Measurements from ENCODE around the gene EFCAB8. TPM values are rescaled to one million over a fixed set of nuclear protein-coding genes. Genes with fewer than 3 reads are reported as not detected.

The EFCAB8 gene
- total RNA-seq, 2 experiments from 2014 or later: not detected

GRCh38 chr20:32829311-32830005 lies 29.3 kb upstream of the EFCAB8 start:
- Histone ChIP-seq H4K20me1 (ENCODE audit: insufficient read depth, low read length) (peaks cover 9% of the 10 kb centered on the region), H3K4me3 (ENCODE audit: low read depth, low read length, poor library complexity, severe bottlenecking) (no peak overlapping the region), H3K9me2 (ENCODE audit: insufficient read depth, low read length) (no peaks in the 10 kb centered on the region), H3K9me3 (ENCODE audit: low read length) (no peaks in the 10 kb centered on the region), H3K4me1 (ENCODE audit: insufficient read depth, low read length, poor library complexity, severe bottlenecking) (no peaks in the 10 kb centered on the region), H3K36me3 (ENCODE audit: insufficient read depth, low read length) (peaks cover 91% of the 10 kb centered on the region), H3K79me2 (ENCODE audit: insufficient read depth, low read depth, low read length) (peaks cover 95% of the 10 kb centered on the region), H2AFZ (ENCODE audit: low read length) (no peak overlapping the region), H3K4me2 (ENCODE audit: low read length) (no peak overlapping the region), H3K27ac (ENCODE audit: low read depth, low read length, poor library complexity, severe bottlenecking) (no peak overlapping the region)
- intact Hi-C loops (cut with micrococcal nuclease; ENCODE audit: unreplicated experiment): no loop called here
- DNase-seq (ENCODE audit: low spot score): no peak
- ChIA-PET POLR2A (interaction anchor here (0.7 to 1.5 kb wide), 3 partner anchors 8 to 139 kb away, joined by 3 to 7 read pairs (median 3); no protein-coding TSS in a partner anchor), CTCF (ENCODE audit: unreplicated experiment) (no interaction called here)
- no peak for TF ChIP-seq EZH2phosphoT487 (IDR thresholded peaks at IDR 0.05; ENCODE audit: borderline replicate concordance, low read depth, low read length)
- TF ChIP-seq, protein P1, sequence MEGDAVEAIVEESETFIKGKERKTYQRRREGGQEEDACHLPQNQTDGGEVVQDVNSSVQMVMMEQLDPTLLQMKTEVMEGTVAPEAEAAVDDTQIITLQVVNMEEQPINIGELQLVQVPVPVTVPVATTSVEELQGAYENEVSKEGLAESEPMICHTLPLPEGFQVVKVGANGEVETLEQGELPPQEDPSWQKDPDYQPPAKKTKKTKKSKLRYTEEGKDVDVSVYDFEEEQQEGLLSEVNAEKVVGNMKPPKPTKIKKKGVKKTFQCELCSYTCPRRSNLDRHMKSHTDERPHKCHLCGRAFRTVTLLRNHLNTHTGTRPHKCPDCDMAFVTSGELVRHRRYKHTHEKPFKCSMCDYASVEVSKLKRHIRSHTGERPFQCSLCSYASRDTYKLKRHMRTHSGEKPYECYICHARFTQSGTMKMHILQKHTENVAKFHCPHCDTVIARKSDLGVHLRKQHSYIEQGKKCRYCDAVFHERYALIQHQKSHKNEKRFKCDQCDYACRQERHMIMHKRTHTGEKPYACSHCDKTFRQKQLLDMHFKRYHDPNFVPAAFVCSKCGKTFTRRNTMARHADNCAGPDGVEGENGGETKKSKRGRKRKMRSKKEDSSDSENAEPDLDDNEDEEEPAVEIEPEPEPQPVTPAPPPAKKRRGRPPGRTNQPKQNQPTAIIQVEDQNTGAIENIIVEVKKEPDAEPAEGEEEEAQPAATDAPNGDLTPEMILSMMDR (conservative IDR thresholded peaks at IDR 0.05; ENCODE audit: low read length): no peak
- no TSS peak for BruUV-seq (replicated peaks)

DNA sequence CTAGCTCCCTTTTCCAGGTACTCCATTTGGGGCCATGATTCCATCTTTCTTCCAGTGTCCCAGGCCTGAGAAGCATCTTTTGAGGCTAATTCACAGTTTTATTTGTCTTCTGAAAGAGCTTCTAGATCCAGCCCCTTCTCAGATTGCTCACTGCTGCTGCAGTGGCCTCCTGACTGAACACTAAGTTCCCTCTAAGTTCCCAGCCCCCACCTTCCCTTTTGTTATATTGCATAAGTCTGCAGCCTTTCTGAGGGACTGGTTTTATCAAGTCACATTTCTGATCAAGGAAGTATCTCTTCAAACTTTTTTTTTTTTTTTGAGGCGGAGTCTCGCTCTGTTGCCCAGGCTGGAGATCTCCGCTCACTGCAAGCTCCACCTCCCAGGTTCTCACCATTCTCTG lies 28.3 kb upstream of the EFCAB8 start:
- H3K9me3 ChIP-seq (ENCODE audit: low read length): no peaks in the 10 kb centered on the region
- no peak for DNase-seq (ENCODE audit: low spot score)
- H3K36me3 ChIP-seq (ENCODE audit: insufficient read depth, low read length): peaks cover 93% of the 10 kb centered on the region
- peaks cover 9% of the 10 kb centered on the region; the same call in 1 of the 2 replicates for H4K20me1 ChIP-seq (ENCODE audit: insufficient read depth, low read length)
- no peak overlapping the region for H3K4me3 ChIP-seq (ENCODE audit: low read depth, low read length, poor library complexity, severe bottlenecking)
- H3K4me1 ChIP-seq (ENCODE audit: insufficient read depth, low read length, poor library complexity, severe bottlenecking): no peaks in the 10 kb centered on the region
- H3K27ac ChIP-seq (ENCODE audit: low read depth, low read length, poor library complexity, severe bottlenecking): no peak overlapping the region
- no peak overlapping the region for H2AFZ ChIP-seq (ENCODE audit: low read length)
- BruUV-seq (replicated peaks): no TSS peak
- no peaks in the 10 kb centered on the region for H3K9me2 ChIP-seq (ENCODE audit: insufficient read depth, low read length)
- CTCF ChIA-PET (ENCODE audit: unreplicated experiment): interaction anchor here (0.5 kb wide), 1 partner anchor 941 kb away, joined by 3 read pairs; no protein-coding TSS in a partner anchor
- TF ChIP-seq EZH2phosphoT487 (IDR thresholded peaks at IDR 0.05; ENCODE audit: borderline replicate concordance, low read depth, low read length): no peak
- TF ChIP-seq, protein P1 (conservative IDR thresholded peaks at IDR 0.05; ENCODE audit: low read length): no peak
- intact Hi-C loops (cut with micrococcal nuclease; ENCODE audit: unreplicated experiment): no loop called here
- peaks cover 95% of the 10 kb centered on the region for H3K79me2 ChIP-seq (ENCODE audit: insufficient read depth, low read depth, low read length)
- POLR2A ChIA-PET: interaction anchor here (1.5 kb wide), 1 partner anchor 13 kb away, joined by 7 read pairs; no protein-coding TSS in a partner anchor
- H3K4me2 ChIP-seq (ENCODE audit: low read length): no peak overlapping the region

GRCh38 chr20:32831982-32832381 lies 26.7 kb upstream of the EFCAB8 start:
- H3K4me2 ChIP-seq (ENCODE audit: low read length): no peak overlapping the region
- no peak for TF ChIP-seq EZH2phosphoT487 (IDR thresholded peaks at IDR 0.05; ENCODE audit: borderline replicate concordance, low read depth, low read length)
- TF ChIP-seq, protein P1 (conservative IDR thresholded peaks at IDR 0.05; ENCODE audit: low read length): no peak
- no peak overlapping the region for H3K4me3 ChIP-seq (ENCODE audit: low read depth, low read length, poor library complexity, severe bottlenecking)
- no peaks in the 10 kb centered on the region for H3K9me3 ChIP-seq (ENCODE audit: low read length)
- no peak overlapping the region for H2AFZ ChIP-seq (ENCODE audit: low read length)
- peaks cover 9% of the 10 kb centered on the region; the same call in 1 of the 2 replicates for H4K20me1 ChIP-seq (ENCODE audit: insufficient read depth, low read length)
- DNase-seq (ENCODE audit: low spot score): no peak
- POLR2A ChIA-PET: interaction anchor here (0.7 kb wide), 1 partner anchor 10 kb away, joined by 4 read pairs; no protein-coding TSS in a partner anchor
- intact Hi-C loops (cut with micrococcal nuclease; ENCODE audit: unreplicated experiment): no loop called here
- H3K36me3 ChIP-seq (ENCODE audit: insufficient read depth, low read length): peaks cover 96% of the 10 kb centered on the region
- H3K9me2 ChIP-seq (ENCODE audit: insufficient read depth, low read length): no peaks in the 10 kb centered on the region
- H3K27ac ChIP-seq (ENCODE audit: low read depth, low read length, poor library complexity, severe bottlenecking): no peak overlapping the region
- H3K79me2 ChIP-seq (ENCODE audit: insufficient read depth, low read depth, low read length): peaks cover 93% of the 10 kb centered on the region
- CTCF ChIA-PET (ENCODE audit: unreplicated experiment): no interaction called here
- no peaks in the 10 kb centered on the region for H3K4me1 ChIP-seq (ENCODE audit: insufficient read depth, low read length, poor library complexity, severe bottlenecking)
- BruUV-seq (replicated peaks): no TSS peak

Data from OCI-LY7 (cell line).